GM18502 (cell line): ENCODE measurements around the gene MT4.

Experiments used
- ATAC-seq: cut with Tn5 transposase; IDR thresholded peaks from one replicate; pipeline ENCODE4 v1.9.1; 2021; ENCODE audit warnings: mild to moderate bottlenecking; ENCODE audit not compliant: unreplicated experiment, poor library complexity

Gene MT4

GRCh38 chr16:56564793-56565477, at the start of gene MT4:
Gene MT4 (plus strand): TSS chr16:56565073. CDS start chr16:56565129, 56 bp downstream.
- no peak for ATAC-seq

- no peak for ATAC-seq
Measured at GRCh38 chr16:56515665-56516064, 49.2 kb upstream of the MT4 start.

DNA sequence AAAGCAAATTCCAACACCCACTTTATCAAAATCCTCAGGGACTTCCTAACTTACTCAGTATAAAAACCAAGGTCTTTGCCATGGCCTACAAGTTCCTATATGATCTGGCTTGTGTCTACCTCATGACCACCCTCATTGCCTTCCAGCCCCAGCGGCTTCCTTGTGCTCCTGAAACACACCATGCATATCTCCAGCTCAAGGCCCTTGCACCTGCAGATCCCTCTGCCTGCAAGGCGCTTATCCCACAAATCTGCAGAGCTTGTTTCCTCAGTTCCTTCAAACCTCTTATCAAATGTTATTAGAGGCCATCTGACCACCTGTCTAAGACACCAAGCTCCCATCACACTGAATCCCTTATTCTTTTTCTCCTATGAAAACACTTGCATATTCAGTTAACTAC, 47.7 kb upstream of the MT4 start:
- ATAC-seq, result no peak

GRCh38 chr16:56518425-56518824, 46.4 kb upstream of the MT4 start:
- ATAC-seq, result no peak

GRCh38 chr16:56519459-56520250, 45.2 kb upstream of the MT4 start, which contains the start of gene BBS2:
Gene BBS2 (minus strand): TSS chr16:56520024. CDS start chr16:56519862, 162 bp downstream.
- ATAC-seq, result peak; percentile 83

- ATAC-seq, result no peak
Measured at GRCh38 chr16:56520251-56520577, 44.7 kb upstream of the MT4 start.

DNA sequence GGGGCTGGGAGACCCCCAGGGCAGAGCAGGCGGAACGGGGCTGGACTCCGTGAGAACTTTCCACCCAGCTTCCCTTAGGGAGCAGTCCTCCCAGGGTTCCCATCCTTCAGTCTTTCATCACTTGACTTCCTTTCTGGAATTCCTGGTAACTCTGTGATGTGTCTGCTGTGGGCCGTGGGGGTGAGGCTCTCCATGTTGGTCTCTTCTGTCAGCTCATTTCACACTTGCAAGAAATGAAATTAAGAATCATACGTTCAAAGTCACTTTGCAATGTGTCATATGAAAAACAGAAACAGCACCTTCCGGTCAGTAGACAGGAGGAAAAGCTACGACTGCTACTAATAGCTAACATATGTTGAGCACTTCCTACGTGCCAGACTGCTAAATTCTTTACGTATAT, 39.6 kb upstream of the MT4 start:
- ATAC-seq, result no peak

GRCh38 chr16:56530872-56531271, 34.0 kb upstream of the MT4 start:
- ATAC-seq, result no peak

GRCh38 chr16:56532714-56533113, 32.2 kb upstream of the MT4 start:
- no peak for ATAC-seq

GRCh38 chr16:56534847-56535383, 30.0 kb upstream of the MT4 start:
- no peak for ATAC-seq

- ATAC-seq, result no peak
Measured at GRCh38 chr16:56538331-56538730, 26.5 kb upstream of the MT4 start.

DNA sequence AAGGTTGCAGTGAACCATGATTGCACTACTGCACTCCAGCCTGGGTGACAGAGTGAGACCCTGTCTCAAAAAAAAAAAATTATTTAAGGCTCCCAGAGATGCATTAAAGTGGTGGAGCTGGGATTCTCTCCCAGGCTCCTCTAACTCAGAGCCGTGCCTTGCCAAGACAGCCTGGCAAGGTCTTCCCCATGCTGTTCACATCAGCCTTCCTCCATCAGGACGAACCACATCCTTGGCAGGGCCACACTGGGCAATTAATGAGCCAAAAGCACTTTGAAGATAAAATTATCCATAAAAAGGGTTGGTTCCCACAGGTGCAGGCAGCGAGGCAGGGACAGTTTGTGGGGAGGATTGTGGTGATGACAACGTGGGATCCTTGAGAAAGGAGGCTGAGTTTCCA, 25.2 kb upstream of the MT4 start:
- ATAC-seq, result no peak

DNA sequence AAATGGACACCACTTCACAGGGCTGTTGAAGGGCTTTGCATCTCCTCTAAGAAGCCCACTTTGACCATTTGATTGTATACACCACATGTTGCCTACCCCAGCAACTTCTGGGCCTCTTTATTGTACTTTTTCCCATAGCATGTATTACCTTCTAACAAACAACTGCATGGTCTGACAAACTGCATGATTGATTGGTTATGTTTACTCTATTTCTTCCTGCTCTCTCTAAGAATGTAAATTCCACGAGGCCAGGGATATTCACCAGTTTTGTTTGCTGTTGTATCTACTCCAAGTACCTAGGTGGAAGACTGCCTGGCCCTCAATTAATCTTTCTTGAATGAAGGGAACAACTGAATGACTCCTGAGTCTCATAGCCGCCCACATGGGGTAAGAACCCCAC, 22.8 kb upstream of the MT4 start:
- no peak for ATAC-seq

DNA sequence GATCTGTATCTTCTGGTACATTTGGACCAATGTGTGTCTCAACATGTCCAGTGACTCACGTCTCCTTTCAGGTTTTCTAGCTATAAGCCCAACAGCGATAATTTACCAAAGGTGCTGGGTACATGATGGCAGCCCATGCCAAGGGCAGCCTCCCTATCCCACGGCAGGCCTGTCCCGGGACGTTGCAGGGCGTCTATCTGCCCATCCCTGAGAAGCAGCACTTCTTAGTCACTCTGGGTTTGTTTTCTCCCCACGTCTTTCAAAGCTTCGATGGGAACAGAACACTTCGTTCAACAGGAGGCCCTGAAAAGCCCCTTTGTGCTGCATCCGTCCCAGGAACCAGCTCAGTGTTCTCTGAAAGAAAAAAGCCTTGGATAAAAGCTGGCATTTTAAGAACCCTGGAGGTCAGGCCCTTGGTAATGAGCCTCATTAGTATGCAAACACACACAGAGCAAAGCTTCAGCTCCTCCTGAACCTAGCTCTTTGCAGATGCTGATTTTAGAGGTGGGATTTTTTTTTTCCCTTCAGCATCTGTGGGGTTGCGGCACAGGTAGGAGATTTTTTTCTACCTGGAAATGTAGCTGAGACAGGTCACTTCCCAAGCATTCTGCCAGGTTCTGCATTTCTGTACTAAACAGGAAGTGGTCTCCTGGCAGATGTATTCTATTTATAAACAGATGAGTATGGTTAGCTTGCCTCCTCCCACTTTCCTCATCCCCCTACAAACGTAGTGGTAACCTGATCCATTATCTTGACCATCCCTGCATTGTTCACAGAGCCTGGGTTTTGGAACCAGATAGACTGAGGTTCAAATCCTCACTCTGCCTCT, 17.5 kb upstream of the MT4 start:
- no peak for ATAC-seq

GRCh38 chr16:56547949-56548567, 16.8 kb upstream of the MT4 start:
- ATAC-seq, result no peak

DNA sequence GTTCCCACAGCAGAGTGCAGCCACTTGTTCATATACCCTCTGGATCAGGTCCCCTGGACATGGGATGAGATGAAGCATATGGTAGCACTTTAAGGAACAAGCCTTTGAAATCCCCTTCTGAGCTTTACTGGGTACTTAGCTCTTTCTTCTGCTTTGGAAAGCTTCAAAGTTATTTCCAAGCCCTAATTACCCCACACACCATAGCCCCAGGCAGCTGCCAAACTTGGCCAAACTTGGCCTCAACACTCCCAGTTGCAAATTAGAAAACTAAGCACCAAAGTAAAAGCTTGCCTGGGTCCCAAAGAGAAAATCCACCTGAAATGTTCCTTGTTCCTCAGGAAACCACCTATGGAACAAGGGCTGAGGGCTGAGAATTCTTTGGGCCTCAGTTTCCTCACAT, 15.7 kb upstream of the MT4 start:
- no peak for ATAC-seq

GRCh38 chr16:56549744-56550385, 15.0 kb upstream of the MT4 start:
- ATAC-seq, result no peak

GRCh38 chr16:56551796-56552738, 12.8 kb upstream of the MT4 start:
- no peak for ATAC-seq

DNA sequence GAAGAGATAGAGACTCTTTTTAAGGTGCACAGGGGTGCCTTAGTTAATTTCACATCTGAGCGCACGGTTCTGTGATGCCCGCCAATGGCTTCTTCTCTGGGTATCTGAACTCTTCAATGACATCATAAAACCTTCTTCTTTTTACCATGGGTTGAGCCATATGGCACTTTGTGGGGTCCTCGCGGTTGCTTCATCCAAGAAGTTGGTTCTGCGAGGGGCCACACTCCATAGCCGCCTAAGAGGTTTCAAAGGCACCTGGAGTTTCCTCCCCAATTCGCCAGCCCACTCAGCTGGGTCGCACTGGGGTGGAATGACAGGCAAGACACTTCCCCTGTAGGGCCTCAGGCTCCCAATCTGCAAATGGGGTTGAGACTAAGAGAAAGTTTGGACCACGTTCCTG, 10.4 kb upstream of the MT4 start:
- ATAC-seq, result no peak
